Endothelial cell of umbilical vein (primary cell): ENCODE results near the gene IGSF3.
"Not testable (repeated sequence)": the region's sequence is repeated elsewhere in the genome, so short reads cannot be mapped to it uniquely, and the experiment has no call there.

ENCODE experiments used
- CTCF ChIP-seq, 2 donors: IDR thresholded peaks; 1 replicate in 1 of 2; 2 replicates in 1 of 2; pipeline ENCODE4 v1.5.1; 2011; ENCODE audit warnings: low read length in 2 of 2, mild to moderate bottlenecking in 2 of 2, moderate library complexity in 2 of 2, control low read depth in 1 of 2, inconsistent platforms in 1 of 2, low read depth in 1 of 2; ENCODE audit not compliant: insufficient read depth in 1 of 2; ENCODE audit errors: extremely low read depth in 1 of 2
- EZH2 ChIP-seq: IDR thresholded peaks from 2 replicates; pipeline ENCODE4 v1.6.1; 2012; ENCODE audit warnings: borderline replicate concordance, low read depth, mild to moderate bottlenecking, moderate library complexity, low read length, inconsistent platforms; ENCODE audit not compliant: severe bottlenecking
- FOS ChIP-seq: IDR thresholded peaks from 2 replicates; pipeline ENCODE4 v1.6.1; 2011; ENCODE audit warnings: mild to moderate bottlenecking, low read length, moderate library complexity, borderline replicate concordance; ENCODE audit not compliant: insufficient read depth
- GATA2 ChIP-seq: IDR thresholded peaks from 2 replicates; pipeline ENCODE4 v1.7.0; 2011; ENCODE audit warnings: low read depth, mild to moderate bottlenecking, moderate library complexity, mixed read lengths, low read length; ENCODE audit not compliant: insufficient read length, insufficient read depth
- MAX ChIP-seq: IDR thresholded peaks from 2 replicates; pipeline ENCODE4 v1.6.1; 2011; ENCODE audit not compliant: insufficient read depth, insufficient read length
- POLR2A ChIP-seq: IDR thresholded peaks from 2 replicates; pipeline ENCODE4 v1.6.1; 2012; ENCODE audit warnings: low read depth, mild to moderate bottlenecking, control low read depth, low read length
- POLR2AphosphoS5 ChIP-seq: IDR thresholded peaks from 2 replicates; pipeline ENCODE4 v1.6.1; 2012; ENCODE audit warnings: low read depth, mild to moderate bottlenecking, control low read depth, low read length, moderate library complexity; ENCODE audit not compliant: insufficient read depth

GRCh38 chr1:116617808-116618207 lies 49.7 kb downstream of the IGSF3 start:
- not testable (repeated sequence) for TF ChIP-seq CTCF (IDR thresholded peaks at IDR 0.05; ENCODE audit: extremely low read depth in 1 of 2, insufficient read depth in 1 of 2, low read depth in 1 of 2, low read length in 2 of 2); POLR2AphosphoS5; POLR2A; GATA2; MAX; EZH2; FOS
